NCI-H146 treated with DMSO at 0.1 percent for 48 hours (cell line): ENCODE data around the gene VPS4B.
A peak's percentile ranks its signal among the peaks of the same experiment; 100 is the strongest.
"Not testable (repeated sequence)": the region's sequence is repeated elsewhere in the genome, so short reads cannot be mapped to it uniquely, and the experiment has no call there.

ENCODE experiments used
- DNase-seq: peaks from one replicate; lab custom pipeline; 2025; ENCODE audit not compliant: unreplicated experiment; lab: John Stamatoyannopoulos, UW

VPS4B gene

DNA sequence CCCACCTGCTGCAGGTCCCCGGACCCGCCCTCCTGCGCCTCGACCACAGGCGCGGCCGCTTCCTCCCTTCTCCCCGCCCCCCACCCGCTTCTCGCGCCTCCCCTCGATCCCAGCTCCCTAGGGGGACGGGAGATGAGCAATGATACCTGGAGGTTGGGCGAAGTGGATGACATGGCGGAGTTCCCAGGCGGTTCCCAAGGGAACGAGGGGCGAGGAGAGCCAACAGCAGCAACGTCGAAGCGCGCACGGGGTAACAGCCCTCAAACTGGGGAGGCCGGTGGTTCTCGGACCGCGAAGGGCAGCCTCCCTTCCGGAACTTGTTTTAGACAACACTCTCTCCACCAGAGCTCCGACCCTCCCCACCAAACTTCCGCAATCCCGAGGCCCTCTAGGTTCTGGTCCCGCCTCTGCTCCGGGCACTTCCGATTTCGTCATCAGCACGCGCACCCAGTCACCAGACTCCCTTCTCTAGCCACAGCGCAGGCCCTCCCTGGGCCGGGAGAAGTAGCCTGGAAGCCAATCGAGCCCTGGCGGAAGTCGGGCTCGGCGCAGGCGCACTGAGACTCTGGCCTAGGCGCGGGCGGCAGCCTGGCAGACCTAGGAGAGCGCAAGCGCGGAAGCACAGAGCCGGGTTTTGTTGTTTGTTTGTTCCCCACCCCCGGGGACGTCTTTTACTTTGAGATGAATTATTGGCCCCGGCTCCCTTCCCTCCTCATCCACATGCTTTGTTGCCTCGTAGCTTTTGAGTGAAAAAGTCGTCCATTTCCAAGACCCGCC is at the start of gene VPS4B:
TSS of gene VPS4B (minus strand) at position 390 of the 777 bp plus-strand sequence. CDS start at position 173, 217 bp downstream.
- DNase-seq, result peak; percentile 100

DNA sequence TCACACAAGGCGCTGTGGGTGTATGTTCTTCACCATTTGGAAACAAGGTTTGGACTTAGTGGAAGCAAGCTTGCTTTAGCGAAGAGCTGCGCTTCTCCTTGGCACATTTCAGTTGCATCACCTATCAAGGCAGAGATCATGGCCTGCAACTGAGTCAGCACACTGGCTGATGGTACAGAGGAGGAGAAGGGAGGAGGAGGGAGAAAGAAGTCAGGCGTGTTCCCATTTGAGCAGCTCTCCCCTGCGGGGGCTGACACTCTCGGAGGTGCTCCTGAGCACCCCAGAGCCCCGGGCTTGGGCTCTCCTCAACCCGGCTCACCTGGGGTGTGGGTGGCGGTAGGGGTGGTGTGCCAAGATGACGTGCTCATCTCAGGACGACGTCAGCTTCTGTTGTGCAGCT is 48.5 kb upstream of the VPS4B start:
- no peak for DNase-seq

DNA sequence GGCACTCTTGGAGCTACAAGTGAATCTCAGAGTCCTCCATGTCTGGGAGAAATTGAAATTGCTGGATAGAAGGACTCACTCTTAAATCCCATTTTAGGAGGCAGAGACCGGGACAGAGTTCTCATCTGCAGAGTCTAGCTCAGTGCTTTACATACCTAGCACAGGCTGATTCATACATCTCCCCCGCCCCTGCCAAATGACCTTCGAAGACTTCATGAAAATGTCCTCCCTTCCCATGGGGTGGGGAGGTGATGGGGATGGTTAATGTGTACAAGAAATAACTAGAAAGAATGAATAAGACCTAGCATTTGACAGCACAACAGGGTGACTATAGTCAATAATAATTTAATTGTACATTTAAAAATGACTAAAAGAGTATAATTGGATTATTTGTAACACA is 46.3 kb upstream of the VPS4B start:
- no peak for DNase-seq

DNA sequence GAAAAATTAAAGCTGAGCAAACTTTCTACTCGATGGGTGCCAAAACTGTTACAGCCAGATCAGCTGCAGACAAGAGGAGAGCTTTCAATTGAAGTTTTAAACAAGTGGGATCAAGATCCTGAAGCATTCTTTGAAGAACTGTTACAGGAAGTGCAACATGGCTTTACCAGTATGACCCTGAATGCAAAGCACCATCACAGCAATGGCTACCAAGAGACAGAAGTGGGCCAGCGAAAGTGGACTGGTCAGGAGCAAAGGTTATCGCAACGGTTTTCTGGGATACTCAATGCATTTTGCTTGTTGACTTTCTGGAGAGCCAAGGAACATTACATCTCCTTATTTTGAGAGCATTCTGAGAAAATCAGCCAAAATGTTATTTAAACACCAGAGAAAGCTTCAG is 45.4 kb upstream of the VPS4B start:
- DNase-seq, result no peak

DNA sequence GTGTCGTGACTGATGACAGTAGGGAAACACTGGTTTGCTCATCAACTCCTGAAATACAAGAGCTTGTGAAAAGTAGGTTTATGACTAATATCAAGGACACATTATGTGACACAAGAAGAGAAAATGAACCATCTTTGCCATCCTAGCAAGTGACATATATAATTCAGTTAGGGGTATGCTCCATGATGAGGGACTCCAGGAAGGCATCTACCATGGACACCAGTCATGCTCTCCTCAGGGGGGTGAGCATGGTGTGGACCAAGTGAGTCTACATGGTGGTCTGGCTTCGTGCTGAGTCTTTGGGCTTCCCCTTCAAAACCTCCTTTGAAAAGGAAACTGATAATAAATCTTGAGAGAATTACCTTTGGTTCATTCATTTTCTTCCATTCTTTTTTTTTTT is 42.8 kb upstream of the VPS4B start:
- no peak for DNase-seq

DNA sequence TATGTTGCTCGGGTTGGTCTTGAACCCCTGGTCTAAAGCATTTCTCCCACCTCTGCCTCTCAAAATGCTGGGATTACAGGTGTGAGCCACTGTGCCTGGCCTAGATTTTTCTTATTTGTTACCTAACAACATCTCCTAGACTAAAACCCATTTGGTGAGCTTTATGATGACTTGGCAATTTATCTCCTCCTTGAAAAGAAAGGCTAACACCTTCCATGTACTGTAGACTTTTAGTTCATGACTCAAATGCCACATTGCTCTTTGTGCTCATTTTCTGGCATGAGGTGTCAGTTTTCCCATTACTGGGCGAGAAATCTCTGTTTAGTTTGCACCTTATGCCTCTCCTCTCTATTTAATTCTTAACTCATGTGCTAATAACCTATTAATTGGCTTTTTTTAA is 42.2 kb upstream of the VPS4B start:
- no peak for DNase-seq

DNA sequence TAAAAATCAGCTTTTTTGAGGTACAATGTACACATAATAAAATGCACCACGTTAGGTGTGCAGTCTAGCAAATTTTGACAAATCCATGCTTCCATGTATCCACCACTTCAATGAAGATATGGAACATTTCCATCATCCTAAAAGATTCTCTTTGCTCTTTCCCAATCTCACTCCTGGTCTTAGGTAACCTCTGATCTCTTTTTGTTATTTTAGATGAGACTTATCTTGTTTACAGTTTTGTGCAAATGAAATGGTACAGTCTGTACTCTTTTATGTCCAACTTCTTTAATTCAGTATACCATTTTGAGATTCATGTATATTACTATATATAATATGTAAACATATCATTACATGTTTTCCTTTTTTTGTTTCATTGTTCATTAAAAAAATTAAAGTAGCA is 38.1 kb upstream of the VPS4B start:
- no peak for DNase-seq

DNA sequence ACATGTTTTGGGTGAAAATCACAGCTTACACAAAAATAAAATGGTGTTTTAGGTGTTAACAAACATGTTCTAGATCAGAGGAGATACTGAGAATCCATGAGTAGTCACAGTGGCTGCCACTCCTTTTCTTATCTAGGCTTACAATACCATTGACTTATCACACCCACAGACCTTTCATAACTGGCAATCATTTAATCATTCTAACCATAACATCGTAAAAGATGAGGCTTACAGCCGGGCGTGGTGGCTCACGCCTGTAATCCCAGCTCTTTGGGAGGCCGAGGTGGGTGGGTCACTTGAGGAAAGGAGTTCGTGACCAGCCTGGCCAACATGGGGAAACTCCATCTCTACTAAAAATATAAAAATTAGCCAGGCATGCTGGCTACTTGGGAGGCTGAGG is 35.7 kb upstream of the VPS4B start:
- DNase-seq, result no peak

DNA sequence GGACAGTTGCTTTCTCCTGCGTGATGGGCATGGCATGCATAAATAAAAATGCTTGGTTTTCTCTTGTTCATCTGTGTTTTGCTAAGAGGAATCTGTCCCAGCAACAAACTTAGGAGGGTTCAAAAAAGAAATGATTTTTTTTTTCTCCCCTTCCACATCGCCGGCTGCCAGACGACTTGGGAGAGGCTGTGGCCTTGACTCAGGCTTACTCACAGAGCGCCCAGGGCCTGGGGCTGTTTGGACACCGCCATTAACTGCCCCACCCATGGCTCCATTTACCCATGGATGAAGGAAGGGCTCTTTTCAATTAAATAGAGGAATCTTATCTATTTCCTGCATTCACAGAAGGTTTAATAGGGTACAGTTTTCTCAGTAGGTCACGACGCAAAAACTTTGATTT is 32.2 kb upstream of the VPS4B start:
- peak; percentile 29 for DNase-seq

DNA sequence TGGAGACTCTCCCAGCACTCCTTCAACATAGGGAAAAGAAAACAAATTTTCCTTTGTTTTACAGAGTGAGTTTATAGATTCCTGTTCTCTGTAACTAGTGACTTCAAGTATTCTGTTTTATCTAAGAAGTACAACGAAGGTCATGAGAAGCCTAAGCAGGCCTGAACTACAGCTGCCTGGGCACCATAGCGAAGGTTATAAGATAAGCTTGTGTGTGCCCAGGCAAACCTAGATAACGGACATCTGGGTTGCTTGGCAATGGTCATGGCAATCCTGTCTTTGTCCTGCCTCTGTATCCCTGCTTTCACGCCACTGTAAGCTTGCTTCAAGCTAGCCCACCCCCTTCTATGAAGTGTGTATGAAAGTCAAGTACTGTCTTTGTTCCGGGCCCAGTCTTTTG is 30.5 kb upstream of the VPS4B start:
- not testable (repeated sequence) for DNase-seq

DNA sequence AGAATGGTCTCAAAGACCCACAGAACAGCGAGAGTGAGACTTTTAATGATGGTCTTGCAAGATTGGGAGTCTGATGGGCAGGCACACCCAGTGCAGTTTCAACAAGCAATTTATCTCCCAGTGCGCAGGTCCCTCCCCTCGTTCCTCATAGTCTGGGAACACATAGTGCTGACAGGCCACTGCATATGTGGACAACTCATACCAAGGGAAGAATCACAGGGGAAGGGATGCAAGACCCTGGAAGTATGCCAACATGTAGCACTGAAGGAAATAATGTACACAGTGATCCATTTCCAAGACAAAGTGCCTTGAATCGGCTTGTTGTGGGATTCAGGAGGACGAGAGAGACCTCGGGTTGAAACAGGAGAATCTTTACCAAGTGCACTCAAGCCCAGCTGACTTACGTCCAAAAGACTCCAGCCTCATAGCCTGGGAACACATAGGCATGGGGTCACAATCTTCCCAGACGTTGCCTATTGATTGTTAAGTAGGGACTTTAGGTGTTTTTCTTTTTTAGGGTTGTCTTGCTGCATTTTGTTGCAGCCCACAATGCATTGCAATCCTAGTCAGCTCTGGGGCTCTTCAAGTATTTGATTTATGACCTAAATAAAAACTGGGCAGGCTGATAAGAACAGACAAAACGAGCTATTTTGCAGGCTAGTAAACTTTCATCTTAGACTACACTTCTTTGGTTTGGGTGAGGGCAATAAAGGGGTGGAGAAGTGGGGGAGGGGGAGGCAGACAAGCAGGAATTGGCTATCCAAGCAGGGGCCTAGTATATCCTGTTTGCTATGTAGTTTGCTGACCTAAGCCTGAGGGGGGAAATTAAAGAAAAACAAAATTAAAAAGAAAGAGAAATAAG is 29.8 kb upstream of the VPS4B start:
- DNase-seq, result no peak

DNA sequence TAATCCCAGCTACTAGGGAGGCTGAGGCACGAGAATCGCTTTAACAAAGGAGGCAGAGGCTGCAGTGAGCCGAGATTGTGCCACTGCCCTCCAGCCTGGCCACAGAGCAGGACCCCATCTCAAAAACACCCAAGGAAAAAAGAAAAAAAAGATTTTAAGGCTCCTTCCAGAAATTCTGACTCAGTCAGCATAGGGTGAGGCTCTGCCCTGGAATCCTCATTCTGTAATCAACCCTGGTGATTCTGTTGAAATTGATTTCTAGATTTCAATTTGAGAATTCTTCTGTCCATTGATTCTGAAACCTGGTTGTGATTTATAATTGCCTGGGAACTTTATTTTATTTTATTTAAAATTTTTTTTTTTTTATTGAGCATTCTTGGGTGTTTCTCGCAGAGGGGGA is 27.1 kb upstream of the VPS4B start:
- DNase-seq, result no peak

DNA sequence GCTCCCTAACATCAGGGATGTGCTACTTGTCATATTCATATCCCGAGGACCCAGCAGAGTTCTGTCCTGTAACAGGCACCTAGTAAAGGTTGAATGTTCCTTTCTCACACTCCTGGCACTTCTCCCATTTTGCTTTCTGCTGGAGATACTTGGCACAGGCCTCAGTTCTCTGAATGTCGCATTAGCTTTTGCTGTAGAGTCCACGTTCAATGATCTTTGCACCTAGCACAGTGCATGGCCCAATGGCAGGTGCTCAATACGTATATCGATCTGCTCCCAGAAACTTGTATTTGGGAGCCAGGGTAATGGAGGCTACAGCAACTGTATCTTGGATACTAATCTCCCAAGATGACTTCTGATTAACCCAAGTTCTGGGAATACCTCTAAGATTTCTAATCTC is 24.8 kb upstream of the VPS4B start:
- no peak for DNase-seq

DNA sequence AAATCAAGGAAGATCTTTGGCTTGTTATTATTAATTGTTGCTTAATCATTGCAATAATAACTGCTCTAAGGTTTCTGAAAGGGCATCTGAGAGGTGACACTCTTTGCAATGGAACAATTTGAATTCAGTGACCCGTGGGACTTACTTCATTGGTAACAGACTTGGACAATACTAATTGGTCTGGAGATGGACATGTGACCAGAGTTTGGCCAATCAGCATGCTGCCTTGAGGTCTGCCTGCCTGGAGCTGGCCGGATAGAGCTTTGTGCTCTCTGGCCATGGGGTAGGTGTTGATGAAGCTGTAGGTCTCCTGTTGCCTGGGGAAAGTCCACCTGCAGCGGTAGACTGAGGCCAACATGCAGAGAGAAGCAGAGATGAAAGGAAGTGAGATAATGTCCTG is 24.0 kb upstream of the VPS4B start:
- no peak for DNase-seq

DNA sequence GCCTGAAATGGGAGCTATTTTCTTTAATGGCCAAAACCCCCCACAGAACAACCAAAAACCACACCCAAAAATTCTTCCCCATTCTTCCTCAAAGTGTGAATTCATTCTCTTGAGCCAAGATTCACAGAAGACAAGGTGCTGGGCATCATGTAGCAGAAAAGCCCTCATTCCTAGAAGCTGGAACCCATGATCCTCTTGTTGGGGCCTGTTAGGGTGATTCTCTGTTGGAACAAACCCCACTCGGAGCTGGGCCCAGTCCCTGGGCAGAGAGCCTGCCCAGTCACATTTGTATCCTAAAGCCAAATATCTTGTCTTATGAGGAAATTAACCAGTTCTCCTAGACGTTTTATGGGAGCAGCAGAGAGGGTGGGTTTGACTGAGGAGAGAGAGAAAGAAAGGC is 22.8 kb upstream of the VPS4B start:
- no peak for DNase-seq

DNA sequence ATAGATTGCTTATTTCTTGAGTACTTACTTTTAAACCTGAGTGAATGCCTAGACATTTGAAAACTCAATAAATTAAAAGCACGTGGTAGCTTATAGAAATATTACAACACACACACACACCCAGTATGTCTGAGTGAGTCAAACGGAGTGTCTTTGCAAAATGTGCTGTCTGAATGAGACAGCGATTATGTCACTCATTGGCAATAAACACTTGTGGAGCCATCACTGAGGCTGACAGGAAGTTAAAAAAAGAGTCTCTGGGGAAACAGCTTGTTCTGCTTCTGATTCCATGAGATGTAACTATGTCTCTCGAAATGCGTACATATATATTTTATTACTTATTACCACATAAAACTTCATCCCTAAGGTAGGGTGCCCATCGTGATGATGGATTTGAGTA is 22.3 kb upstream of the VPS4B start:
- no peak for DNase-seq

DNA sequence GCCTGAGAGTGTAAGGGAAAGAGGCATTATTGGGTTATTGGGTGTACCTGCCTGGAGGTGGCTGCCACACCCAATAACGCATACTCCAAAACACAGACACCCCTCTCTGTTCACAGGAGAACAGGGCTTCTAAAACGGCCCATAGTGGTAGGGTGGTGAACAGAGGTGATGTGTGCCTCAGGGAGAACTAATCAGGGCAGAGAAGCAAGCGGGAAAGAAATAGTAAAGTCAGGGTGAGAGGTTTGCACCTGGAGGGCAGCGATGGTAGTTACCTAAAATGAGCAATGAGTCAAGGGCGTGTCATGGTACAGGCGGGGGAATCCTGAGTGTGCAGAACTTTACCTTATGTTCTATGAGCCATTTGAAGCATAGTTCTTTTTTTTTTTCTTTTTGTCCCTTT is 21.6 kb upstream of the VPS4B start:
- DNase-seq, result no peak

DNA sequence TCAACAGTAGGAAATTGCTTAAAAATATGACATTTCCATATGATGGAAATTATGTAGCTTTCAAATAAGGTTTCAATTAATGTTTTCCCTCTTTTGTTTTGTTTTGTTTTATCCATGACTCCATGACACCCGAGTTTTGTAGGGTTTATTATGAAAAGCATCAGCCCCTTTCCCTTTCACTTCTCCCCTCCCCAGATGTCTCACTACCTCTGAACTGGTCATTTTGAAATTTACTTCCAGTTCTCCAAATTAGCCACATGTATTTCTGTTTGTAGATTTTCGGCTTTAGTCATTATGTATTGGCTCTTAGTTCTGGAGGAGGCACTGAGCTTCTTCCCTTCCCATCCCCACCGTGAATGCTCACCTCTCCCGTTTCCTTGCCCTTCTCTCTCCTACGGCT is 18.6 kb upstream of the VPS4B start:
- DNase-seq, result no peak

DNA sequence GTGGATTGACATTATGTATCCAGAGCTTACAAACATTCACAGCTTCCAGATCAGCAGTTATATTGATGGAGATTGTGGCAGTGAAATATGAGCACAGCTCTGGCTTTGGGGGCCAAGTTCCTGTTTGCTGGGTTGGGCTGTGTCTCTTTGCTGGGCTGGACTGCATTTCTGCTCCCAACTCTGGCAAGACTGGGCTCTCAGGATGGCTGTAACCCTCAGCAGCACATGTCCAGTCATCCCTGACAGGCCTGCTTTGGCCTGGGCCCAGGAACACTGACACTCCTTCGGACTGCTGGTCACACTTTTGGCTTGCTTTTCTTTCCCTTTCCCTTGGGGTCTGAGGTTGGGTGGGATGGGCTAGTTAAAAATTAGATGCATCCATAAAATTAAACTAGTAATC is 17.9 kb upstream of the VPS4B start:
- DNase-seq, result no peak

DNA sequence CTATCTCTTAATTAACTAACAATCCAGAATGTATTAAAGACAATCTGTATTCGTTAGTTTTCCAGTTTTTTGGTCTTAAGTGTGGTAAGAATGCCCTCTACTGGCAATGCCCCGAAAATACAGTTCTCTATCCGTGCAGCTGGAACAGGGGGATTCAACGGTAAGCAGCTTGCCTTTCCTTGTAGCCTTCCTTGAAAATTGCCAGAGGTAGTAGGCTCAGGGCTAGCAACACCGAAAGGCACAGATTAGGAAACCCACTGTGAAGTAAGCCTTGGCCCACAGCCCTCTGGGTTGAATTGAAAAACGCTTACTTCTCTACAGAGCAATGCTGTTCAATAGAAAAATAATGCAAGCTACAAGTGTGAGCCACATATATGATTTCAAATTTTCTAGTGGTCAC is 17.1 kb upstream of the VPS4B start:
- DNase-seq, result peak; percentile 80

DNA sequence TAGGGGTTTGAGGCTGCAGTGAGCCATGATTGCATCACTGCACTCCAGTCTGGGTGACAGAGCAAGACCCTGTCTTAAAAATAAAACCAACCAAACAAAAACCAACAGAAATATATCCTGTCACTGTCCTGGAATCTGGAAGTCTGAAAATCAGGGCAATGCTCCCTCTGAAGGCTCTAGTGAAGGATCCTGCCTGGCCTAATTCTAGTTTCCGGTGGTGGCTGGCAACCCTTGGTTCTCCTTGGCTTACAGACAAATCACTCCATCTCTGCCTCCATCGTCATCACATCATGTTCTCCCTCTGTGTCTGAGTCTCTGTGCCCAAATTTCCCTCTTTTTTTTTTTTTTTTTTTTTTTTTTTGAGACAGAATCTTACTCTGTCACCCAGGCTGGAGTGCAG is 15.9 kb upstream of the VPS4B start:
- no peak for DNase-seq

DNA sequence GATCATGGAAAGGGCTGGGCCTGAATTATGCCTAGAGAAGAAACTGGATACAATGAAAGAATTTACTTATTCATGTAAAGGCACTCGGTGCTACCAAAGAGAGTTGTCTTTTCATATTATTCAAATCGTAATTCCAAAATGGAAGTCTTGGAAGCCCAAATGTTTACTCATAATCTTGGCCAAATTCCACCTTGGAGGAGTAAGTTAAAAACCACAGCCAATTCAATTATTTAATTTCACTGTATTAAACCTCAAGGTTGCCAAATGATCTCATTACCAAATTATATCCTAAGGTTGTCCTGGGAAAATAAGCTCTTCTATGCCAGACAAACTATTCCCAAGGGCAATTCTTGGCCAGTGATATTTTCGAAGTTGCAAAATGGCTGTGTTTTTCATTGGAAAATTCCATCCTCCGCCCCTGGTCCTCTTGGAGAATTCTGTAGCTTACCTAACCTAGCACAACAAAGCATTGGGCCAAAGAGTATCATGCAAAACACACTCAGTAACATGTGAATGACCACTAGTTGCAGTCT is 11.1 kb upstream of the VPS4B start:
- DNase-seq, result no peak
